ENCODE data around the gene KRTAP19-8.

The KRTAP19-8 gene

GRCh38 chr21:31003471-31003870 lies 34.8 kb downstream of the KRTAP19-8 start:
- no peak overlapping the region for H3K4me3 ChIP-seq (replicated peaks; ENCODE audit: insufficient read depth, low read length)
- no peak overlapping the region for H3K27ac ChIP-seq (replicated peaks)
- TF ChIP-seq POLR2AphosphoS5 (IDR thresholded peaks at IDR 0.05; ENCODE audit: low read depth), result no peak
- no peak for TF ChIP-seq GABPA (IDR thresholded peaks at IDR 0.05; ENCODE audit: low read depth)
- TF ChIP-seq, protein P1, sequence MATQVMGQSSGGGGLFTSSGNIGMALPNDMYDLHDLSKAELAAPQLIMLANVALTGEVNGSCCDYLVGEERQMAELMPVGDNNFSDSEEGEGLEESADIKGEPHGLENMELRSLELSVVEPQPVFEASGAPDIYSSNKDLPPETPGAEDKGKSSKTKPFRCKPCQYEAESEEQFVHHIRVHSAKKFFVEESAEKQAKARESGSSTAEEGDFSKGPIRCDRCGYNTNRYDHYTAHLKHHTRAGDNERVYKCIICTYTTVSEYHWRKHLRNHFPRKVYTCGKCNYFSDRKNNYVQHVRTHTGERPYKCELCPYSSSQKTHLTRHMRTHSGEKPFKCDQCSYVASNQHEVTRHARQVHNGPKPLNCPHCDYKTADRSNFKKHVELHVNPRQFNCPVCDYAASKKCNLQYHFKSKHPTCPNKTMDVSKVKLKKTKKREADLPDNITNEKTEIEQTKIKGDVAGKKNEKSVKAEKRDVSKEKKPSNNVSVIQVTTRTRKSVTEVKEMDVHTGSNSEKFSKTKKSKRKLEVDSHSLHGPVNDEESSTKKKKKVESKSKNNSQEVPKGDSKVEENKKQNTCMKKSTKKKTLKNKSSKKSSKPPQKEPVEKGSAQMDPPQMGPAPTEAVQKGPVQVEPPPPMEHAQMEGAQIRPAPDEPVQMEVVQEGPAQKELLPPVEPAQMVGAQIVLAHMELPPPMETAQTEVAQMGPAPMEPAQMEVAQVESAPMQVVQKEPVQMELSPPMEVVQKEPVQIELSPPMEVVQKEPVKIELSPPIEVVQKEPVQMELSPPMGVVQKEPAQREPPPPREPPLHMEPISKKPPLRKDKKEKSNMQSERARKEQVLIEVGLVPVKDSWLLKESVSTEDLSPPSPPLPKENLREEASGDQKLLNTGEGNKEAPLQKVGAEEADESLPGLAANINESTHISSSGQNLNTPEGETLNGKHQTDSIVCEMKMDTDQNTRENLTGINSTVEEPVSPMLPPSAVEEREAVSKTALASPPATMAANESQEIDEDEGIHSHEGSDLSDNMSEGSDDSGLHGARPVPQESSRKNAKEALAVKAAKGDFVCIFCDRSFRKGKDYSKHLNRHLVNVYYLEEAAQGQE (IDR thresholded peaks at IDR 0.05; ENCODE audit: insufficient replicate concordance, low read depth), result no peak
- TF ChIP-seq SPI1 (IDR thresholded peaks at IDR 0.05; ENCODE audit: borderline replicate concordance, low read depth), result no peak
- TF ChIP-seq CTCF (IDR thresholded peaks at IDR 0.05; ENCODE audit: insufficient read depth, low read length), result no peak
- DNase-seq (ENCODE audit: low read depth in 1 of 2, low spot score in 1 of 2), result no peak
- no peaks in the 10 kb centered on the region for H3K27me3 ChIP-seq (ENCODE audit: insufficient read depth, poor library complexity, severe bottlenecking)

DNA sequence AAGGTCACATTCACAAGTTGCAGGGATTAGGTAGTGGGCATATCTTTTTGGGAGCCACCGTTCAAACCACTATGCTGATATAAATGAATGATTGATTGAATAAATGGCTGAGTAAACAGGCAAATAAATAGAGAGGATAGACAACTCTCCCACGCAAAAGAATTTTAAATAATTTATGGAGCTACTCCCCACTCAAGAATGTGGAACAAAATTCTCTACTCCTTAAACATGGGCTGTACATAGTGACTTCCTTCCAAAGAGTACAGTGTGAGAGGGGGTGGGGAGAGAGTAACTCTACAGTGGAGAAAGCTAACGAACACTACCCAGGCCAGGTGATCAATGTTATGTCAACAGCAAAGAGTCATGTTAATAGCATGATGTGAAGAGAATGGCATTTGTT lies 40.7 kb downstream of the KRTAP19-8 start:
- Histone ChIP-seq H3K4me3 (replicated peaks; ENCODE audit: insufficient read depth, low read length) (no peak overlapping the region), H3K27me3 (ENCODE audit: insufficient read depth, poor library complexity, severe bottlenecking) (no peaks in the 10 kb centered on the region), H3K27ac (replicated peaks) (no peak overlapping the region)
- TF ChIP-seq CTCF (IDR thresholded peaks at IDR 0.05; ENCODE audit: insufficient read depth, low read length) (no peak), SPI1 (IDR thresholded peaks at IDR 0.05; ENCODE audit: borderline replicate concordance, low read depth) (no peak), GABPA (IDR thresholded peaks at IDR 0.05; ENCODE audit: low read depth) (no peak), POLR2AphosphoS5 (IDR thresholded peaks at IDR 0.05; ENCODE audit: low read depth) (no peak)
- TF ChIP-seq, protein P1 (IDR thresholded peaks at IDR 0.05; ENCODE audit: insufficient replicate concordance, low read depth), result no peak
- DNase-seq (ENCODE audit: low read depth in 1 of 2, low spot score in 1 of 2), result no peak

- H3K27ac ChIP-seq (replicated peaks), result no peak overlapping the region
- no peaks in the 10 kb centered on the region for H3K27me3 ChIP-seq (ENCODE audit: insufficient read depth, poor library complexity, severe bottlenecking)
- DNase-seq (ENCODE audit: low read depth in 1 of 2, low spot score in 1 of 2), result no peak
- H3K4me3 ChIP-seq (replicated peaks; ENCODE audit: insufficient read depth, low read length), result no peak overlapping the region
- TF ChIP-seq SPI1 (IDR thresholded peaks at IDR 0.05; ENCODE audit: borderline replicate concordance, low read depth) (no peak), GABPA (IDR thresholded peaks at IDR 0.05; ENCODE audit: low read depth) (no peak), POLR2AphosphoS5 (IDR thresholded peaks at IDR 0.05; ENCODE audit: low read depth) (no peak), CTCF (IDR thresholded peaks at IDR 0.05; ENCODE audit: insufficient read depth, low read length) (no peak)
- TF ChIP-seq, protein P1 (IDR thresholded peaks at IDR 0.05; ENCODE audit: insufficient replicate concordance, low read depth), result no peak
Measured at GRCh38 chr21:30996728-30997127, 41.5 kb downstream of the KRTAP19-8 start.
